Endothelial cell of umbilical vein (primary cell): ENCODE measurements around the gene ADH1A. TPM values are rescaled to one million over a fixed set of nuclear protein-coding genes. Genes with fewer than 3 reads are reported as not detected.

Source experiments
- BruUV-seq: library from RNA; stranded (reverse); fragments of 400-500 nt; replicated peaks from 2 replicates; lab custom pipeline; 2021; lab: Mats Ljungman, UMichigan
- CTCF ChIA-PET: fragments of 300-600, 350-600 bp; sonication (Branson Sonifier 250); formaldehyde crosslinking; loops from one replicate; lab custom pipeline; 2021; ENCODE audit warnings: antibody characterized with exemption, inconsistent platforms; lab: Charles Lee
- POLR2A ChIA-PET: fragments of 300-600, 350-600 bp; sonication (Branson Sonifier 250); formaldehyde crosslinking; loops from one replicate; lab custom pipeline; 2021; ENCODE audit warnings: antibody characterized with exemption, inconsistent platforms; lab: Charles Lee
- DNase-seq: peaks from one replicate; pipeline ENCODE4 v3.0.0-alpha.2; 2011; ENCODE audit warnings: low read depth, low spot score
- FAIRE-seq: peaks from 2 replicates; lab custom pipeline; 2011; peaks lifted over from hg19 to GRCh38; lab: Jason Lieb, UNC
- H2AFZ ChIP-seq: 2 replicates; pipeline ENCODE4 v1.6.0; 2012; ENCODE audit warnings: low read depth, low read length, control low read depth, inconsistent platforms
- H3K27ac ChIP-seq: 2 replicates; pipeline ENCODE4 v1.5.1; 2011; ENCODE audit warnings: low read depth, mild to moderate bottlenecking, control low read depth, low read length, moderate library complexity; ENCODE audit not compliant: insufficient read depth
- H3K27me3 ChIP-seq, 2 experiments: 2 replicates each; pipeline versions ENCODE4 v1.6.0 to v1.6.1; 2011; ENCODE audit warnings: low read length in 2 of 2, mixed read lengths in 1 of 2; ENCODE audit not compliant: control insufficient read depth in 2 of 2, insufficient read depth in 2 of 2
- H3K36me3 ChIP-seq, 2 experiments: 2 replicates in 1 of 2; 3 replicates in 1 of 2; pipeline ENCODE4 v1.5.1; 2011; ENCODE audit warnings: low read length in 2 of 2, mild to moderate bottlenecking in 1 of 2, moderate library complexity in 1 of 2; ENCODE audit not compliant: control insufficient read depth in 2 of 2, insufficient read depth in 2 of 2; ENCODE audit errors: extremely low read depth in 1 of 2
- H3K4me1 ChIP-seq: 3 replicates; pipeline ENCODE4 v1.5.1; 2011; ENCODE audit warnings: mild to moderate bottlenecking, low read length; ENCODE audit not compliant: control insufficient read depth, insufficient read depth; ENCODE audit errors: extremely low read depth
- H3K4me2 ChIP-seq: 2 replicates; pipeline ENCODE4 v1.6.1; 2011; ENCODE audit warnings: low read length, control low read depth, mixed read lengths; ENCODE audit not compliant: insufficient read depth
- H3K4me3 ChIP-seq, 3 experiments: fragments of 200-600 bp in 1 of 3; sonication (generic), shearing (Covaris generic) in 1 of 3; replicated peaks in 1 of 3; 2 replicates each; pipeline ENCODE4 v1.5.1; 2011 to 2016; ENCODE audit warnings: control low read depth in 3 of 3, low read length in 3 of 3, mild to moderate bottlenecking in 2 of 3, inconsistent platforms in 1 of 3, low read depth in 1 of 3, moderate library complexity in 1 of 3; ENCODE audit not compliant: insufficient read depth in 1 of 3
- H3K79me2 ChIP-seq: 2 replicates; pipeline ENCODE4 v1.6.0; 2012; ENCODE audit warnings: low read length, inconsistent platforms; ENCODE audit not compliant: control insufficient read depth, insufficient read depth
- H3K9ac ChIP-seq: replicated peaks from 2 replicates; pipeline ENCODE3; 2011; ENCODE audit warnings: low read length, control low read depth; ENCODE audit not compliant: insufficient read depth; ENCODE audit errors: extremely low read depth
- H3K9me1 ChIP-seq: replicated peaks from 3 replicates; pipeline ENCODE4 v1.6.0; 2011; ENCODE audit warnings: mild to moderate bottlenecking, low read length; ENCODE audit not compliant: control insufficient read depth, insufficient read depth; ENCODE audit errors: extremely low read depth
- H3K9me3 ChIP-seq: replicated peaks from 2 replicates; pipeline ENCODE4 v1.5.1; 2012; ENCODE audit warnings: low read length, inconsistent platforms; ENCODE audit not compliant: control insufficient read depth, insufficient read depth
- H4K20me1 ChIP-seq: replicated peaks from 2 replicates; pipeline ENCODE3; 2011; ENCODE audit warnings: mild to moderate bottlenecking, low read length; ENCODE audit not compliant: control insufficient read depth, insufficient read depth; ENCODE audit errors: extremely low read depth
- EZH2 ChIP-seq: IDR thresholded peaks from 2 replicates; pipeline ENCODE4 v1.6.1; 2012; ENCODE audit warnings: borderline replicate concordance, low read depth, mild to moderate bottlenecking, moderate library complexity, low read length, inconsistent platforms; ENCODE audit not compliant: severe bottlenecking
- FOS ChIP-seq: IDR thresholded peaks from 2 replicates; pipeline ENCODE4 v1.6.1; 2011; ENCODE audit warnings: mild to moderate bottlenecking, low read length, moderate library complexity, borderline replicate concordance; ENCODE audit not compliant: insufficient read depth
- GATA2 ChIP-seq: IDR thresholded peaks from 2 replicates; pipeline ENCODE4 v1.7.0; 2011; ENCODE audit warnings: low read depth, mild to moderate bottlenecking, moderate library complexity, mixed read lengths, low read length; ENCODE audit not compliant: insufficient read length, insufficient read depth
- JUN ChIP-seq: IDR thresholded peaks from 2 replicates; pipeline ENCODE4 v1.6.1; 2011; ENCODE audit warnings: borderline replicate concordance, low read depth; ENCODE audit not compliant: insufficient read length, insufficient read depth
- MYC ChIP-seq: IDR thresholded peaks from one replicate; pipeline ENCODE4 v1.6.1; 2011; ENCODE audit warnings: mild to moderate bottlenecking, low read depth, low read length
- POLR2A ChIP-seq: IDR thresholded peaks from 2 replicates; pipeline ENCODE4 v1.6.1; 2012; ENCODE audit warnings: low read depth, mild to moderate bottlenecking, control low read depth, low read length
- POLR2AphosphoS5 ChIP-seq: IDR thresholded peaks from 2 replicates; pipeline ENCODE4 v1.6.1; 2012; ENCODE audit warnings: low read depth, mild to moderate bottlenecking, control low read depth, low read length, moderate library complexity; ENCODE audit not compliant: insufficient read depth
- dilution Hi-C: fragments of 300-500 bp; cut with MboI; formaldehyde crosslinking; loops from one replicate; pipeline ENCODE4 v1.15.0; 2019; ENCODE audit warnings: low sequenced_read_pairs; ENCODE audit not compliant: extremely low pct_ligation_motif_present
- intact Hi-C: fragments of 100-400 bp; cut with micrococcal nuclease; formaldehyde crosslinking; loops from one replicate; pipeline ENCODE4 v1.10.0; 2022
- polyA plus RNA-seq, 4 experiments: library from polyadenylated mRNA; depleted of rRNA in 3 of 4; stranded (reverse) in 3 of 4; unstranded in 1 of 4; fragments of >200 nt; gene quantifications; 2 replicates each; pipeline versions ENCODE4 v1.2.1 to v1.2.3, GENCODE V29; 2011 to 2012; ENCODE audit warnings: missing spikeins in 1 of 4
- total RNA-seq: library from RNA; stranded (reverse); gene quantifications from 2 replicates; pipeline ENCODE4 v1.2.3, GENCODE V29; 2021
- TF ChIP-seq, protein P1 (sequence below), 2 donors: IDR thresholded peaks; 1 replicate in 1 of 2; 2 replicates in 1 of 2; pipeline ENCODE4 v1.5.1; 2011; ENCODE audit warnings: low read length in 2 of 2, mild to moderate bottlenecking in 2 of 2, moderate library complexity in 2 of 2, control low read depth in 1 of 2, inconsistent platforms in 1 of 2, low read depth in 1 of 2; ENCODE audit not compliant: insufficient read depth in 1 of 2; ENCODE audit errors: extremely low read depth in 1 of 2
- TF ChIP-seq, protein P2 (sequence below): IDR thresholded peaks from 2 replicates; pipeline ENCODE4 v1.6.1; 2011; ENCODE audit not compliant: insufficient read depth, insufficient read length

Gene ADH1A
- total and polyA plus RNA-seq, 2 donors (not counting 3 experiments of a cell fraction or from before 2014, with no cell fraction given): not detected

DNA sequence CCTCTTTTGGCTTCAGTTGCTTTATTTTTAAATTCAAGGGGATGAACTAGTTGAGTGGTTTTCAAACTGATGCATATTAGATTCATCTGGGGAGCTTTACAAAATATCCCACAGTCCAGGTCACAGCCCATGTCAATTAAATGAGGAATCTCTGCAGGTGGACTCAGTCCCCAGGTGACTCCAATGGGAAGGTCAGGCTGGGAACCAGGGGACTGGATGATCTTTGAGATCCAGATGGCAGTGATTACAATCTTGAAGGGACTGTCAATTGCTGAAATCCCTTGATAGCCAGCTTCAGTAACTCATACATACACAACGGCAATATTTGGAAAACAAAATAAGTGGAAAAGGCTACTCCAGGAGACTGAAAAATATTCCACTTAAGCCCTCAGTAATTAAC lies 23.4 kb upstream of the ADH1A start:
- no peak overlapping the region for H2AFZ ChIP-seq
- H3K4me1 ChIP-seq: no peaks in the 10 kb centered on the region
- no peak overlapping the region for H3K27ac ChIP-seq
- intact Hi-C loops (no loop called here), dilution Hi-C loops (no loop called here)
- BruUV-seq: no TSS peak
- no peak overlapping the region for H3K4me3 ChIP-seq
- no peaks in the 10 kb centered on the region for H4K20me1 ChIP-seq
- no peak overlapping the region for H3K4me2 ChIP-seq
- H3K9me3 ChIP-seq: no peaks in the 10 kb centered on the region
- no peaks in the 10 kb centered on the region for H3K36me3 ChIP-seq
- ChIA-PET CTCF (no interaction called here), POLR2A (no interaction called here)
- H3K27me3 ChIP-seq: no peaks in the 10 kb centered on the region
- H3K9ac ChIP-seq: no peak overlapping the region
- no peaks in the 10 kb centered on the region for H3K9me1 ChIP-seq
- no peaks in the 10 kb centered on the region for H3K79me2 ChIP-seq
- DNase-seq (no peak), FAIRE-seq (no peak)
- TF ChIP-seq, protein P1, sequence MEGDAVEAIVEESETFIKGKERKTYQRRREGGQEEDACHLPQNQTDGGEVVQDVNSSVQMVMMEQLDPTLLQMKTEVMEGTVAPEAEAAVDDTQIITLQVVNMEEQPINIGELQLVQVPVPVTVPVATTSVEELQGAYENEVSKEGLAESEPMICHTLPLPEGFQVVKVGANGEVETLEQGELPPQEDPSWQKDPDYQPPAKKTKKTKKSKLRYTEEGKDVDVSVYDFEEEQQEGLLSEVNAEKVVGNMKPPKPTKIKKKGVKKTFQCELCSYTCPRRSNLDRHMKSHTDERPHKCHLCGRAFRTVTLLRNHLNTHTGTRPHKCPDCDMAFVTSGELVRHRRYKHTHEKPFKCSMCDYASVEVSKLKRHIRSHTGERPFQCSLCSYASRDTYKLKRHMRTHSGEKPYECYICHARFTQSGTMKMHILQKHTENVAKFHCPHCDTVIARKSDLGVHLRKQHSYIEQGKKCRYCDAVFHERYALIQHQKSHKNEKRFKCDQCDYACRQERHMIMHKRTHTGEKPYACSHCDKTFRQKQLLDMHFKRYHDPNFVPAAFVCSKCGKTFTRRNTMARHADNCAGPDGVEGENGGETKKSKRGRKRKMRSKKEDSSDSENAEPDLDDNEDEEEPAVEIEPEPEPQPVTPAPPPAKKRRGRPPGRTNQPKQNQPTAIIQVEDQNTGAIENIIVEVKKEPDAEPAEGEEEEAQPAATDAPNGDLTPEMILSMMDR (IDR thresholded peaks at IDR 0.05; ENCODE audit: extremely low read depth in 1 of 2, insufficient read depth in 1 of 2, low read depth in 1 of 2, low read length in 2 of 2): no peak
- TF ChIP-seq POLR2A: no peak
- TF ChIP-seq MYC: no peak
- TF ChIP-seq GATA2: no peak
- TF ChIP-seq FOS: no peak
- no peak for TF ChIP-seq POLR2AphosphoS5

DNA sequence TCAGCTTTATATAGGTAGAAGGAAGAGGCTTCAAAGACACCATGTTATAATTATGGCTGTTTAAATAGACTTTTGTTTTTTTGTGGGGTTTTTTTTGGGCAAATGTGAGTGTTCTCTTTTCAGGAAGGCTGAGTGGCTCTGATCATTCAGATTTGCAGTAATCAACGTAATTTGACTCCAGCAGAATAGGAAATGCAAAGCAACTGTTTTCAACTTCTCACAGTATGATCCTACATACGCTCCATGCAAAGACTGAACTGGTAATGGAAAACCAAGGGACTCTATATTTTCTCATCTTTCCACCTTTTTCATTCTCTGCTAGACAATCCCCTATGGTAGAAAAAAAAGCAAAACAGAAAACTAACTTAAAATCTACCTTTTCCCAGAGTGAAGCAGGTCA lies 19.6 kb upstream of the ADH1A start:
- TF ChIP-seq, protein P1 (IDR thresholded peaks at IDR 0.05; ENCODE audit: extremely low read depth in 1 of 2, insufficient read depth in 1 of 2, low read depth in 1 of 2, low read length in 2 of 2): no peak
- TF ChIP-seq JUN (no peak), FOS (no peak), POLR2AphosphoS5 (no peak), POLR2A (no peak), EZH2 (no peak), MYC (no peak), GATA2 (no peak)
- TF ChIP-seq, protein P2, sequence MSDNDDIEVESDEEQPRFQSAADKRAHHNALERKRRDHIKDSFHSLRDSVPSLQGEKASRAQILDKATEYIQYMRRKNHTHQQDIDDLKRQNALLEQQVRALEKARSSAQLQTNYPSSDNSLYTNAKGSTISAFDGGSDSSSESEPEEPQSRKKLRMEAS: no peak
- no peak overlapping the region for H3K4me2 ChIP-seq
- H3K36me3 ChIP-seq: no peaks in the 10 kb centered on the region
- H3K4me1 ChIP-seq: no peaks in the 10 kb centered on the region
- no peak overlapping the region for H3K4me3 ChIP-seq
- BruUV-seq: no TSS peak
- H4K20me1 ChIP-seq: no peaks in the 10 kb centered on the region
- ChIA-PET POLR2A (no interaction called here), CTCF (no interaction called here)
- dilution Hi-C loops: no loop called here
- no peak for DNase-seq
- H3K27me3 ChIP-seq: no peaks in the 10 kb centered on the region
- H2AFZ ChIP-seq: no peak overlapping the region
- H3K9me3 ChIP-seq: no peaks in the 10 kb centered on the region
- no peaks in the 10 kb centered on the region for H3K79me2 ChIP-seq
- H3K9ac ChIP-seq: no peak overlapping the region
- no peaks in the 10 kb centered on the region for H3K9me1 ChIP-seq
- no peak overlapping the region for H3K27ac ChIP-seq
- intact Hi-C loops: no loop called here
- no peak for FAIRE-seq
